SK-MEL-5 (cell line): Measurements from ENCODE around the gene C17orf107. TPM values are rescaled to one million over a fixed set of nuclear protein-coding genes. Genes with fewer than 3 reads are reported as not detected.
"Not testable (repeated sequence)": the region's sequence is repeated elsewhere in the genome, so short reads cannot be mapped to it uniquely, and the experiment has no call there.

Experiments used
- DNase-seq: peaks from one replicate; pipeline ENCODE4 v3.0.0-alpha.2; 2016; ENCODE audit warnings: low read depth, low spot score
- in situ Hi-C: cut with HindIII; loops from 2 replicates; pipeline ENCODE4 v1.10.0; 2016; ENCODE audit warnings: low sequenced_read_pairs, high pct_unique_total_duplicates, low pct_unique_long_range_greater_than_20kb
- total RNA-seq: library from RNA; depleted of rRNA; stranded (reverse); fragments of >200 nt; shearing (Covaris generic); gene quantifications from 2 replicates; pipeline ENCODE4 v1.2.3, GENCODE V29; 2014

The C17orf107 gene
- total RNA-seq, 1 experiment from 2014 or later: not detected

DNA sequence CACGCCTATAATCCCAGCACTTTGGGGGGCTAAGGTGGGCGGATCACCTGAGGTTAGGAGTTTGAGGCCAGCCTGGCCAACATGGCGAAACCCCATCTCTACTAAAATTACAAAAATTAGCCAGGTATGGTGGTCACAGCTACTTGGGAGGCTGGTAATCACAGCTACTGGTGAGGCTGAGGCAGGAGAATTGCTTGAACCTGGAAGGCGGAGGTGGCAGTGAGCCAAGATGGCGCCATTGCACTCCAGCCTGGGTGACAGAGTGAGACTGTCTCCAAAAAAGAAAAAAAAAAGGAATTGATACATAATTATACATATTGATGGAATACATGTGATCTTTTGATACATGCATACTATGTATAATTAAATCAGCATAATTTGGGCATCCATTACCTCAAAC lies 31.8 kb upstream of the C17orf107 start:
- DNase-seq, in situ Hi-C loops: not testable (repeated sequence)

DNA sequence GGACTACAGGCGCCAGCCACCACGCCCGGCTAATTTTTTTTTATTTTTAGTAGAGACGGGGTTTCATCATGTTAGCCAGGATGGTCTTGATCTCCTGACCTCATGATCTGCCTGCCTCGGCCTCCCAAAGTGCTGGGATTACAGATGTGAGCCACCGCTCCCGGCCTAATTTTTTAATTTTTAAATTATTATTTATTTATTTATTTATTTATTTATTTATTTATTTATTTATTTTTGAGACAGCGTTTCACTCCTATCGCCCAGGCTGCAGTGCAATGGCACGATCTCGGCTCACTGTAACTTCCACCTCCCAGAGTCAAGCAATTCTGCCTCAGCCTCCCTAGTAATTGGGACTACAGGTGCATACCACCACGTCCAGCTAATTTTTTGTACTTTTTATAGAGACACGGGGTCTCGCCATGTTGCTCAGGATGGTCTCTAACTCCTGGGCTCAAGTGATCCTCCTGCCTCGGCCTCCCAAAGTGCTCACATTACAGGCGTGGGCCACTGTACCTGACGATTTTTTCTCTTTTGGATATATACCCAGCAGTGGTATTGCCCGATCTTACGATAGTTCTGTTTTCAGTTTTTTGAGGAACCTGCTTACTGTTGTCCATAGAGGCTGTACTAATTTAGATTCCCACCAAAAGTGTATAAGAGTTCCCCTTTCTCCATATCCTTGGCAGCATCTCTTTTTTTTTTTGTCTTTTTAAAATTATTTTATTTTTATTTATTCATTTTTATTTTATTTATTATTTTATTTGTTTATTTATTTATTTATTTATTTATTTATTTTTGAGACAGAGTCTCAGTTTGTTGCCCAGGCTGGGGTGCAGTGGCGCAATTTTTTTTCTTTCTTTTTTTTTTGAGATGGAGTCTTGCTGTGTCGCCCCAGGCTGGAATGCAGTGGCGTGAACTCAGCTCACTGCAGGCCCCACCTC lies 30.0 kb upstream of the C17orf107 start:
- DNase-seq, in situ Hi-C loops: not testable (repeated sequence)

DNA sequence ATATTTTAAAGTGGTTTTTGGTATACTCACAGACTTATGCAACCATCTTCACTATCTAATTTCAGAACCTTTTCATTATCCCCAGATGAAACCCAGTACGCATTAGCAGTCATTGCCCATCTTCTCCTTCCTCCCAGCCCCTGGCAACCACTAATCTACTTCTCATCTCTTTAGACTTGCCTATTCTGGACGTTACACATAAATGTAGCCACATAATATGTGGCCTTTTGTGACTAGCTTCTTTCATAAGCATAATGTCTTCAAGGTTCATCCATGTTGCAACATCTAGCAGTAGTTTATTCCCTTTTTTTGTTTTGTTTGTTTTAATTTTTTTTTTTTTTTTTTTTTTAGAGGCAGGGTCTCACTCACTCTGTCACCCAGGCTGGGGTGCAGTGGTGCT lies 28.5 kb upstream of the C17orf107 start:
- in situ Hi-C loops: no loop called here
- no peak for DNase-seq

DNA sequence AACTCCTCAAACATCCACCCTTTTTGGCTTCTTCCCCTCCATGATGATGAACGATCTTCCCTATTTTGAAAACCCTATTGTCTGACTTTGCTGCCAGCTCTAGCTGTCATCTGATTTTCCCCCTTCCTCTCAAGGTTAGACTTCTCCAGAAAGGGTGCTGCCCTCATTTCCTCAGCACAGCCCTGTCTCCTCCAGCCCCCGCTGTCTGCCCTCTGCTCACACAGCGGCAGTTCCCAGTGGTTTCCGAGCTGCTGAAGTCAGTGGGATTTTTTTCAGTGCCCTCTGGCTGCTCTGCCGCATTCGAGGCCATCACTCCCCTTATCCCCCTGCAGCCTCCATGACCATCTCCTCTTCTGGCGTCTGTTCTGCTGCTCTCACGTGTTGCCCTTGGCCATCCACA lies 26.6 kb upstream of the C17orf107 start:
- DNase-seq: no peak
- in situ Hi-C loops: no loop called here

DNA sequence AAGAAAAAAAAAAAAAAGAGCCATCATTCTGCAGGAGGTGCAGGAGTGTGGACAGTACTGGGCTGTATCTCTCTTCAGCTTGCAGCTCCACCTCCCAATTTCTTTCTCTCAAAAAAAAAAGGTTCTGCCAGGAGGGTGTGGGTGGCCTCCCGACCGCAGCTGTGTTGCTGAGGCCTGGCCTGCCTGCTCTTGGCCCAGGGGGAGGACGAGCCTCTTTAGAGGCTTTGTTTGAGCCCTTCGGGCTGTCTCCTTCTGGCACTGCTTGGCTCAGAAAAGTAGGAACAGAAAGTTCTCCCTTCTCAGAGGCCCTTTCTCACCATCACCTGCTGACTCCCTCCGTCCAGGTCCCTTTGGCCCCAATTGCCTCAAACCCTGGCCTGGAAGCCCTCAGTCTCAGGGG lies 22.2 kb upstream of the C17orf107 start:
- in situ Hi-C loops: no loop called here
- DNase-seq: no peak

DNA sequence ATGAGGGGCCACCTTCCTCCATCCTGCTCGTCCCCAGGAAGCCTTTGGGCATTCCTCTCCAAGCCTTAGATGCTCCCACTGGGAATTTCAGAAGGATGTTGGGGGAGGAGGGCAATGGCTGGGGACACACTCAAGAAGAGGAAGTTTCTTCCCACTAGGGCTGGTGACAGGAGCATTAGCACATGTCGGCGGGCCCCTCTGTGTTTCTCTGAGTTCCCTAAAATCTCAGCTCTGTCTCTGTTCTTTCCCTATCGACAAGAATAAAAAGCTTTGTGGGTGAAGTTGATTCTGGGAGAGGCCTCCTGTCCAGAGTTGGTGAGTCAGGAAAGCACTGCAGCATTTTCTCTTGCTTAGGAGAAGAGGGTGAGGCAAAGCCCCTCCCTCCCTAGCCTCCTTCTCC lies 19.7 kb upstream of the C17orf107 start:
- in situ Hi-C loops: no loop called here
- no peak for DNase-seq

DNA sequence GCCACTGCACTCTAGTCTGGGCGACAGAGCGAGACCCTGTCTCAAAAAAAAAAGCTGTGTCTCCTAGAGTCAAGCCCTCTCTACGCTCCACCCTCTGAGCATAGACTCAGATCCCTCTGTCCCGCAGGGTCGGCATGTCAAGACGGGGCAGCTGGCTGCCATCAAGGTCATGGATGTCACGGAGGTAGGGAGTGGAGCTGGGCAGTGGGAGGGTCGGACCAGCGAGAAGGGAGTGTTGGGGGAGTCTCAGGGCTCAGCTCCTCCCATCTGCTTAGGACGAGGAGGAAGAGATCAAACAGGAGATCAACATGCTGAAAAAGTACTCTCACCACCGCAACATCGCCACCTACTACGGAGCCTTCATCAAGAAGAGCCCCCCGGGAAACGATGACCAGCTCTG lies 18.5 kb upstream of the C17orf107 start:
- DNase-seq: no peak
- in situ Hi-C loops: no loop called here

DNA sequence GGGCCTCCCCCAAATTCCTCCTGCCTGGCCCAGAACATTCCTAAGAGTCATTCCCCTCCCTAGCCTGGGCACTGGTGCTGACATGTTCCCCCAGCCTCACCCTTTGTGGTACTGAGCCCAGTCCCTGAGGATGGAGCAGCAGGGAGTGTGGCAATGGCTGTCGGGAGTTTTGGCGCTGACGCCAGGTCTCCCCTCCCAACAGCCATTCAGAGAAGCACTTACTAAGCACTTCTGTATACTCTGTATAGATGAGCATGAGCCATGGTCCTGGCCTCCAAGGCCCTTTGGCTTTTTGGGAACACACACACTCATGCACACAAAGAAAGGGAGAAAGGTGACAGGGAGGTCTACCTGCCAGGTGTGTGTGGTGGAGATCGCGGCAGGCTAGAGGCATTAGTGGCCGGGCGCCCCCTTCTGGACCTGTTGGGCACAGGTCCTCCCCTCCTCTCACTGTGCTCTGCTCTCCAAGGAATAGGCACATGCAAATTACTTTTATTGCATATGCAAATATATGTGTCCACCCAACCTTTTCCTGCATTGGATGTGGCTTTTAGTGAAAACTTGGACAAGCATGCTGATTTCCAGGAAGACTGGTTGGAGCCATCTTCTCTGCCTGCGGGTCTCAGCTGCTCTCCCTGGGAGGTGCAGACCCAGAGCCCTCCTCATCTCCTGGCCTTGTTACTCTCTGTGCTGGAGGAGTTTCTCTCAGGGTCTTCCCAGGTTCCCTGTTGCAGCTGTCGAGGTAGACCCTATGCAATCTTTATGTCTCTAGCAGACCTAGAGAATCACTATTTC lies 17.4 kb upstream of the C17orf107 start:
- peak; percentile 62 for DNase-seq
- in situ Hi-C loops: no loop called here

DNA sequence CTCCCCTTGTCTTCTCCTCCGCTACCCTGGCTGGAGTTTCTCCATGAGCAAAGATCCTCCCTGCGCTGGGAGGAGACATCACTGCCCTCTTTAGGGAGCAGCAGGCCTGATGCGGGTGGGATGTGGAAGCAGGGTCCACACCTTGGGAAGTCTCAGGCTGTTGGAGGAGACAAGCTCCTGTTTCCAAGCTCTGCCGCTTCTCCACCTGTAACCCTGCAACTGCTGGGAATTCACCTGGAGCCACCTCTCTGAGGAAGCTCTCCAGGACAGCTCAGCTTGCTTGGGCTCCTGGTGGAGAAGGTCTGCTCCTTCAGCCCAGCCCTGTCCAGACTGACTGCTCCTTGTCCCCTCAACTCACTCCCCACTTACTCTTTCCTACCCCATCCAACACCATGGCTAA lies 14.8 kb upstream of the C17orf107 start:
- DNase-seq: no peak
- in situ Hi-C loops: no loop called here

DNA sequence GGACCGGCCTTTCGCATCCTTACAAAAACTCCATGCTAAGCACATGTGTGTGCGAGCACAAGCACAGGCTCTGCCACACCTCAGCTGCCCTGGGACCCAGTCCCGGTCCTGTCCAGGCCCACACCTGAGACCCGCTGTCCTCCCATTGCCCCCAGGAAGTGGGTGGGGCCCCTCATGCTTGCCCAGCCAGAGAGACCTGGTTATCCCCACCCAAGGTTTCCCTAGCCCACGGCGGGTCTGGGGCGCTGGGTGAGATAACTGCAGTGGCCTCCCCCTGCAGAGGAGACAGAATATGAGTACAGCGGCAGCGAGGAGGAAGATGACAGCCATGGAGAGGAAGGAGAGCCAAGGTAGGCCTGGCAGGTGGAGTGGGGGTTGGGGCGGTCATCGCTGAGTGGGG lies 12.5 kb upstream of the C17orf107 start:
- DNase-seq: no peak
- in situ Hi-C loops: no loop called here

DNA sequence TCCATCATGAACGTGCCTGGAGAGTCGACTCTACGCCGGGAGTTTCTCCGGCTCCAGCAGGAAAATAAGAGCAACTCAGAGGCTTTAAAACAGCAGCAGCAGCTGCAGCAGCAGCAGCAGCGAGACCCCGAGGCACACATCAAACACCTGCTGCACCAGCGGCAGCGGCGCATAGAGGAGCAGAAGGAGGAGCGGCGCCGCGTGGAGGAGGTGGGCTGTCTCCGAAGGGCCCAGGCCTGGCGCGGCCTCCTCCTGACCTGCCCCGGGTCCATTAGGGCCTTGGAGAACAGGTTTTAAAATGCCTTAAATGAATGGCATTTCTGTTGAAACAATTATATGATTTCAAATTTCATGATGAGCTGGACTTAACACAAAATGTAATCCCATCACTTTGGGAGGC lies 11.8 kb upstream of the C17orf107 start:
- in situ Hi-C loops: no loop called here
- no peak for DNase-seq

DNA sequence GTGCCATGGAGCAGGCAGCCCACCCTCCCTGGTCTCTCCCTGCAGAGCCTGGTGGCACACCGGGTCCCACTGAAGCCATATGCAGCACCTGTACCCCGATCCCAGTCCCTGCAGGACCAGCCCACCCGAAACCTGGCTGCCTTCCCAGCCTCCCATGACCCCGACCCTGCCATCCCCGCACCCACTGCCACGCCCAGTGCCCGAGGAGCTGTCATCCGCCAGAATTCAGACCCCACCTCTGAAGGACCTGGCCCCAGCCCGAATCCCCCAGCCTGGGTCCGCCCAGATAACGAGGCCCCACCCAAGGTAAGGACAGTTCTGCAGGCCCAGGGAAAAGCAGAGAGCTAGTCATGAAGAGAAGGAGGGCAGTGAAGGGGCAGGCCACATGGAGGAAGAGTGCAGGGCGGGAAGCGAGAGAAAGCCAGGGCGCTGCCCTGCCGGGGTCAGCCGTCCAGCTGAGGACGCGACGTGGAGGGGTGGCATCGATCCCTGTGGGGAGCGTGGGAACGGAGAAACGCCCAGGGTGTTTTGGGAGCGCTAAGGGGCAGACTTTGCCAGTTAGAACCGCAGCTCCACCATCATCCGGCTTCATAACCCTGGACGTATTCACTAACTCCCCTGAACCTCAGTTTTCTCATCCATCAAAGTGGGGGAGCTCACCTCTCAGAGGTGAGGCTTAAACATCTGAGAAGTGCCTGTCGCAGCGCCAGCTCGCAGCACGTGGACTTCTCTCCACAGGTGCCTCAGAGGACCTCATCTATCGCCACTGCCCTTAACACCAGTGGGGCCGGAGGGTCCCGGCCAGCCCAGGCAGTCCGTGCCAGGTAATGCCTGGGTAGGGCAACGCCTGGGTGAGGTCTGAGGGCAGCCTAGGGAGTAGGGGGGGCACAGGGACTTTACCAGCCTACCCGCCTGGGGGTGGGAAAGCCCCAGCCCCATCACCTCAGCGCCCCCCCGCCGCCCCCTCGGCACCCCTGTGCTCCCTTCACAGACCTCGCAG lies 7.6 kb upstream of the C17orf107 start:
- no peak for DNase-seq
- in situ Hi-C loops: no loop called here

DNA sequence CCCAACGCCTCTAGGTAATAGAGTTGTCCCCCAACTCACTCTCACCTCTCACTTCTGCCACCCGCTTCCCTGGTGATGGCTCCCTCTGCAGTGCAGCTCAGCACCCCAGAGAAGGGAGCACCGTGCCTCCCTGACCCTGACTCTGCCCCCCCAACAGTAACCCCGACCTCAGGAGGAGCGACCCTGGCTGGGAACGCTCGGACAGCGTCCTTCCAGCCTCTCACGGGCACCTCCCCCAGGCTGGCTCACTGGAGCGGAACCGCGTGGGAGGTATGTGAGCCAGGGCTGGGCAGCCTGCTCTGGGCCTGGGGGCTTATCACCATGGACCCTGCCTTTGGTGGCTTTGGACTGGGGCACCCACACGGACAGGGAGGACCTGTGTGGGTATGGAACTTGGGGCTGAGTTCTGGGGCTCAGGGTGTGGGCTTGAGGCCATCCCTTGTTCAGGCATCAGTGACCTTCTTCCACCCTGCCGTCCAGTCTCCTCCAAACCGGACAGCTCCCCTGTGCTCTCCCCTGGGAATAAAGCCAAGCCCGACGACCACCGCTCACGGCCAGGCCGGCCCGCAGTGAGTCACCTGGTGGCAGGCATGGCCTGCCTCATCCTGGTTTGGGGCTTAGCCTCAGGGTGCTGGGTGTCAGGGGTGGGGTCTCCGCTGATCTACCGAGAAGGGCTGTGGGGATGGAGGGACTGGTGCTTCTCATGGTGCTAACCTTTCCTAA lies 6.7 kb upstream of the C17orf107 start:
- in situ Hi-C loops: no loop called here
- no peak for DNase-seq

DNA sequence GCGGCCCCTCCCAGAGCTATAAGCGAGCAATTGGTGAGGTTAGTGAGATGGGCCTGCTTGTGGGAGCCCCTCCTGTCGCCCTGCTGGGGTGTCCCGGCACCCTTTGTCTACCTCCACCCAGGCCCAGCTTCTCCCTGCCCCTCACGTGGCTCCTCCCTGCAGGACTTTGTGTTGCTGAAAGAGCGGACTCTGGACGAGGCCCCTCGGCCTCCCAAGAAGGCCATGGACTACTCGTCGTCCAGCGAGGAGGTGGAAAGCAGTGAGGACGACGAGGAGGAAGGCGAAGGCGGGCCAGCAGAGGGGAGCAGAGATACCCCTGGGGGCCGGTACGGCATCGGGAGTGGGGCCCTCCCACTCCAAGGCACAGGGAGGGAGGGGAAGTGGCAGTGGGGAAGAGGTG lies 6.1 kb upstream of the C17orf107 start:
- DNase-seq: no peak
- in situ Hi-C loops: no loop called here

DNA sequence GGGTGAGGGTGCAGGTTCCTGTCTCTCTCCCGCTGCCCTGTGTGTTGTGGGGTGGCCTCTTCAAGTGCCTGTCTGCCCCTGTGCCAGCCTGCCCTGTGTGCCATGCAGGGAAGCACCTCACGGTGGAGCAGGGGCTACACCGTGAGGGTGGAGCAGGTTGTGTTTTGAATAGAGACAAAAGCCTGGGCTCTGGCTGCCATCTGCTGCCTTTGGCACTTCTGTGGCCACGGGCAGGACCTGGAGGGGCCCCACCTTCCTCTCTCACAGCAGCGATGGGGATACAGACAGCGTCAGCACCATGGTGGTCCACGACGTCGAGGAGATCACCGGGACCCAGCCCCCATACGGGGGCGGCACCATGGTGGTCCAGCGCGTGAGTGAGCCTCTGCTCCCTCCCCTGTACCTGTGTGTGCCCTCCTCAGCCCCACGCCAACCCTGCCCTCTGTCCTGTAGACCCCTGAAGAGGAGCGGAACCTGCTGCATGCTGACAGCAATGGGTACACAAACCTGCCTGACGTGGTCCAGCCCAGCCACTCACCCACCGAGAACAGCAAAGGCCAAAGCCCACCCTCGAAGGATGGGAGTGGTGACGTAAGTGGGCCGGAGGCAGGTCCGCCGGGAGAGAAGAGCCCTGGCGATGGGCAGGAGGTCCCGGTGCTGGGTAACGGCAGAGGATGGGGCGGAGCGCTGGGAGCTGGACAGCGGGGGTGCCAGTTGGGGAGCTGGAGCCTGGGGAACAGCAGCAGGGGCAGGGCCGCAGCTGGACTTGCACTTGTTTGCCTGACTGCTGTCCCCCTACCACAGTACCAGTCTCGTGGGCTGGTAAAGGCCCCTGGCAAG lies 5.4 kb upstream of the C17orf107 start:
- in situ Hi-C loops: no loop called here
- DNase-seq: no peak

DNA sequence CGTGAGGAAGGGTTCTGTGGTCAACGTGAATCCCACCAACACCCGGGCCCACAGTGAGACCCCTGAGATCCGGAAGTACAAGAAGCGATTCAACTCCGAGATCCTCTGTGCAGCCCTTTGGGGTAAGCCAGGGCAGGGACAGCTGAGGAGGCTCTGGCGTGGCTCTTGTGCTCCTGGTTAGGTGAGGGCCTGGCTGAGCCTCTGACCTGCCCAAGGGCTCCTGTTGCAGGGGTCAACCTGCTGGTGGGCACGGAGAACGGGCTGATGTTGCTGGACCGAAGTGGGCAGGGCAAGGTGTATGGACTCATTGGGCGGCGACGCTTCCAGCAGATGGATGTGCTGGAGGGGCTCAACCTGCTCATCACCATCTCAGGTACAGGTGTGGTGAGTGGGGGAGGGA lies 4.2 kb upstream of the C17orf107 start:
- in situ Hi-C loops: no loop called here
- DNase-seq: no peak
